ENCODE data around the gene OSBP. TPM values are rescaled to one million over a fixed set of nuclear protein-coding genes. Genes with fewer than 3 reads are reported as not detected.
A peak's percentile ranks its signal among the peaks of the same experiment; 100 is the strongest.

The OSBP gene
- total RNA-seq, 2 experiments from 2014 or later: 54.9 to 58.2 TPM

DNA sequence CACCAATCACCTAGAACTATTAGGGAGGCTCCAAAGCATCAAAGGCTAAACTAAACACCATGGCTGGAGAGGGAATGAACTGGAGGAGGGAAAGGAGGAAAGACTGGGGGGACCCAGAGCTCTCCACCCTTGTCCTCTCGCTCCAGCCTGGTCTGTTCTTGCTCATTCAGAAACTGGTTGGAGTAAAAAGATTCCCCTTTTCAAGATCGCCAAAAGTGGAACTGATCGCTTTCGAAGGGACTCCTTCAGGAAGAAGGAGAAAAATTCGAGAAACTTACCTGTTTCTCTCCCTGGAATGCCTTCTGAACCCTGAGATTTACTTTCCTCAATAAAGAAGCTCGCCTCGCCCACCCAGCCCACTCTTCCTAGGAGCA, 57.3 kb downstream of the OSBP start:
- ChIA-PET POLR2A (interaction anchor here (1.4 to 4.6 kb wide), 4 partner anchors 8 to 111 kb away, joined by 3 to 79 read pairs (median 27); partner anchors contain the start of genes OSBP and PATL1), CTCF (no interaction called here)
- intact Hi-C loops (cut with DNase I, micrococcal nuclease): loop anchor here in 1 of 2 experiments (5.0 to 10.0 kb wide), 2 partner anchors 254 to 383 kb away; partner anchors contain the start of genes DTX4 and MRPL16
- Histone ChIP-seq H3K4me3 (ENCODE audit: low read length) (no peak overlapping the region), H3K9me3 (ENCODE audit: control insufficient read depth in 1 of 2, insufficient read depth in 1 of 2, low read length in 2 of 2) (peaks cover 0 to 3% of the 10 kb centered on the region in 2 experiments), H3K4me1 (ENCODE audit: insufficient read depth, low read length) (peaks cover 47% of the 10 kb centered on the region), H3K36me3 (ENCODE audit: insufficient read depth, low read length) (no peaks in the 10 kb centered on the region), H3K27me3 (ENCODE audit: control insufficient read depth in 1 of 2, insufficient read depth in 2 of 2, low read length in 2 of 2) (no peaks in the 10 kb centered on the region), H3K27ac (ENCODE audit: low read depth in 1 of 2, low read length in 2 of 2) (no peak overlapping the region)
- Mint-ChIP-seq H3K9me3 (no peaks in the 10 kb centered on the region), H3K27ac (peak overlapping the region; percentile 92), H3K4me1 (ENCODE audit: low read depth) (peaks cover 53% of the 10 kb centered on the region), H3K4me3 (peak overlapping the region; percentile 61), H3K36me3 (ENCODE audit: low read depth) (peaks cover 17% of the 10 kb centered on the region), H3K27me3 (peaks cover 10% of the 10 kb centered on the region)
- DNase-seq: no peak
- TF ChIP-seq, protein P1, sequence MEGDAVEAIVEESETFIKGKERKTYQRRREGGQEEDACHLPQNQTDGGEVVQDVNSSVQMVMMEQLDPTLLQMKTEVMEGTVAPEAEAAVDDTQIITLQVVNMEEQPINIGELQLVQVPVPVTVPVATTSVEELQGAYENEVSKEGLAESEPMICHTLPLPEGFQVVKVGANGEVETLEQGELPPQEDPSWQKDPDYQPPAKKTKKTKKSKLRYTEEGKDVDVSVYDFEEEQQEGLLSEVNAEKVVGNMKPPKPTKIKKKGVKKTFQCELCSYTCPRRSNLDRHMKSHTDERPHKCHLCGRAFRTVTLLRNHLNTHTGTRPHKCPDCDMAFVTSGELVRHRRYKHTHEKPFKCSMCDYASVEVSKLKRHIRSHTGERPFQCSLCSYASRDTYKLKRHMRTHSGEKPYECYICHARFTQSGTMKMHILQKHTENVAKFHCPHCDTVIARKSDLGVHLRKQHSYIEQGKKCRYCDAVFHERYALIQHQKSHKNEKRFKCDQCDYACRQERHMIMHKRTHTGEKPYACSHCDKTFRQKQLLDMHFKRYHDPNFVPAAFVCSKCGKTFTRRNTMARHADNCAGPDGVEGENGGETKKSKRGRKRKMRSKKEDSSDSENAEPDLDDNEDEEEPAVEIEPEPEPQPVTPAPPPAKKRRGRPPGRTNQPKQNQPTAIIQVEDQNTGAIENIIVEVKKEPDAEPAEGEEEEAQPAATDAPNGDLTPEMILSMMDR (IDR thresholded peaks at IDR 0.05): no peak
- no peak for ATAC-seq (ENCODE audit: poor library complexity)

DNA sequence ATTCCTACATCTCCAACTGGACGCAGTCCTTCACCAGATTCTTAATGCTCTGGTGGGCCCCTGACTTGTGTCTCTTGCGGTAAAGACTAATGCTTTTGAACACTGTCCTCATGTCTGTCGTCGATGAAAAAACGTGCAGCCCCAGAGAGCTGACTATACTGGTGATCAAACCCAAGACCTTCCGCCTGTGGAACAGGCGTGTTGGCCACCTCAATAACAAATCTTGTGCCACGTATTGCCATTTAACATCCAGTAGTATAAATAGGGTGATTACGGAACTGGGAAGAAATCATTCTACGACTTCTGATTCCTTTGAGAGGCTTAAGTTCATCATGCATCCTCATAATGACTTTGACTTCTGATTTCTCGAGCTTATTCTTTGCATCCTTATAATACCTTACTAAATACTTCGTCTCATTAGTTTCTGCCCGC, 58.6 kb downstream of the OSBP start:
- intact Hi-C loops (cut with DNase I, micrococcal nuclease): loop anchor here in 1 of 2 experiments (5.0 to 10.0 kb wide), 2 partner anchors 255 to 382 kb away; partner anchors contain the start of genes DTX4 and MRPL16
- Mint-ChIP-seq H3K27ac (peak overlapping the region; percentile 92), H3K4me3 (peak overlapping the region; percentile 61), H3K9me3 (no peaks in the 10 kb centered on the region), H3K4me1 (ENCODE audit: low read depth) (peaks cover 59% of the 10 kb centered on the region), H3K36me3 (ENCODE audit: low read depth) (peaks cover 19% of the 10 kb centered on the region), H3K27me3 (peaks cover 10% of the 10 kb centered on the region)
- Histone ChIP-seq H3K4me3 (ENCODE audit: low read length) (peak overlapping the region; percentile 36), H3K4me1 (ENCODE audit: insufficient read depth, low read length) (peaks cover 47% of the 10 kb centered on the region), H3K36me3 (ENCODE audit: insufficient read depth, low read length) (no peaks in the 10 kb centered on the region), H3K27ac (ENCODE audit: low read depth in 1 of 2, low read length in 2 of 2) (no peak overlapping the region), H3K9me3 (ENCODE audit: control insufficient read depth in 1 of 2, insufficient read depth in 1 of 2, low read length in 2 of 2) (peaks cover 0 to 5% of the 10 kb centered on the region in 2 experiments), H3K27me3 (ENCODE audit: control insufficient read depth in 1 of 2, insufficient read depth in 2 of 2, low read length in 2 of 2) (no peaks in the 10 kb centered on the region)
- ChIA-PET POLR2A (interaction anchor here (1.3 to 2.2 kb wide), 4 partner anchors 9 to 112 kb away, joined by 4 to 13 read pairs (median 8); partner anchors contain the start of genes OSBP and PATL1), CTCF (interaction anchor here (1.2 kb wide), 1 partner anchor 59 kb away, joined by 4 read pairs; no protein-coding TSS in a partner anchor)
- DNase-seq (peak in 2 of 14 experiments; percentile 40 to 42), ATAC-seq (ENCODE audit: poor library complexity) (no peak)
- TF ChIP-seq, protein P1 (IDR thresholded peaks at IDR 0.05): no peak

DNA sequence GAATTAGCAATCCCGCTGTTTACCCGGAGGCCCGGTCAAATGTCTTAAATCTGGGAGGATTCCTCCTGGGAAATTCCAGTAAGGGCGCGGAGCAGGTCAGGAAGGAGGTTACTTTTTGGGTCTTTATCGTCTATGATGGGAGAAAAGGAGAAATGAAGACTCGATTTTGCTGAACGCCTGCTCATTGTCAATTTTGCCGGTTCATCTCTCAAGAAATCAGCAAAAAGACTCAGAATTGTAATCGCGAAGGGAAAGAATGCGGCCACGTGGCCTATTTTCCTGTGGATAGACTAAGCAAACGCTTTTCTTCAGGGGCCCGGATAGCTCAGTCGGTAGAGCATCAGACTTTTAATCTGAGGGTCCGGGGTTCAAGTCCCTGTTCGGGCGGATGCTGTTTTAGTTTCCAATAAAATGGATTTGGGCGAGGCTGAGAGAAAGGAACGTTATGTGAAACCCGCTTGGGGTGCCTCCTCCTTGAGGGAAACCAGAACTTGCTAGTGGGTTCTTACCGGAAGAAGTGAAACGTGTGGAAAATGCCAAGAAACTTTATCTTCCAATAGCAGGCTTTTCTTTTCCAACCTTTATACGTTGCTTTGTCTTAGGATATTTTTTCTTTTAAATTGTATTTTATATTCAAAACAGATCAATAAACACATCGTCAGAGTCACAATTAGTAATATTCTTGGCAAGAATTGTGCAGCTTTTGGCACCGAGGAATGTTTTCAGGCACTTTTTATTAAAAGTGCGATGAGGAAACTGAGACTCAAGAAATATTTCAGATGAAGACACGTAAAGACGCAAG, 59.3 kb downstream of the OSBP start:
- peaks cover 10% of the 10 kb centered on the region for H3K27me3 Mint-ChIP-seq
- Histone ChIP-seq H3K36me3 (ENCODE audit: insufficient read depth, low read length) (no peaks in the 10 kb centered on the region), H3K27ac (ENCODE audit: low read depth in 1 of 2, low read length in 2 of 2) (no peak overlapping the region), H3K4me1 (ENCODE audit: insufficient read depth, low read length) (peaks cover 47% of the 10 kb centered on the region), H3K9me3 (ENCODE audit: control insufficient read depth in 1 of 2, insufficient read depth in 1 of 2, low read length in 2 of 2) (peaks cover 0 to 5% of the 10 kb centered on the region in 2 experiments), H3K27me3 (ENCODE audit: control insufficient read depth in 1 of 2, insufficient read depth in 2 of 2, low read length in 2 of 2) (no peaks in the 10 kb centered on the region), H3K4me3 (ENCODE audit: low read length) (peak overlapping the region; percentile 36)
- intact Hi-C loops (cut with DNase I, micrococcal nuclease): loop anchor here in 1 of 2 experiments (5.0 to 10.0 kb wide), 2 partner anchors 256 to 382 kb away; partner anchors contain the start of genes DTX4 and MRPL16
- ChIA-PET POLR2A (interaction anchor here (1.0 to 2.2 kb wide), 5 partner anchors 10 to 113 kb away, joined by 3 to 13 read pairs (median 8); partner anchors contain the start of genes OSBP and PATL1), CTCF (interaction anchor here (1.2 kb wide), 1 partner anchor 60 kb away, joined by 4 read pairs; no protein-coding TSS in a partner anchor)
- peak; percentile 21 to 77 (median 42) for DNase-seq
- ATAC-seq (ENCODE audit: poor library complexity): no peak
- H3K4me1 Mint-ChIP-seq (ENCODE audit: low read depth): peaks cover 60% of the 10 kb centered on the region
- no peaks in the 10 kb centered on the region for H3K9me3 Mint-ChIP-seq
- H3K36me3 Mint-ChIP-seq (ENCODE audit: low read depth): peaks cover 25% of the 10 kb centered on the region
- peak overlapping the region; percentile 92 for H3K27ac Mint-ChIP-seq
- peak overlapping the region; percentile 74 for H3K4me3 Mint-ChIP-seq
- TF ChIP-seq, protein P1 (IDR thresholded peaks at IDR 0.05): no peak
